ENCODE data around the gene MBNL3.

DNA sequence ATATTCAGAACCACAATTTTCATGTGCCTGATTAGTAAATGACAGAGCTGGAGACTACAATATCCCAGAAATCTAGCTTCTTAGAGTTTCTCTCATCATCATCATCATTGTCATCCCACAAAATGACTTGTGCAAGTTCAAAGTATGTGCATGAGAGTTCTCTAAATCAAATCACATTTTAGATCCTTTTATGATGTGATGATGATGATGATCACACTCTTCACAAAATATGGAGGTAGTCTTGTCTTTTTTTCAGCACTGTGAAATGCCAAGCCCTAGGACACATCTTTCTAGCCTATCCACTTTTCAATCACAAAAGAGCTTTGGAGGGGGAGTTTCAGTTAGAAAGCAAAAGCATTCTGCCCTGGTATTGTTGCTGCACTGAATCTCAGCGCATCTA, 7.4 kb downstream of the MBNL3 start:
- TF ChIP-seq POLR2A (IDR thresholded peaks at IDR 0.05; ENCODE audit: low read length) (no peak), GATA1 (IDR thresholded peaks at IDR 0.05; ENCODE audit: low read depth, low read length) (no peak)
